Vagina (tissue), 2 donors: ENCODE data around the gene KCNJ10.

ENCODE experiments used
- POLR2A ChIP-seq, 2 donors: fragments of 450-650 bp; IDR thresholded peaks; one replicate each; pipeline ENCODE4 v1.6.1; 2017; ENCODE audit warnings: antibody characterized with exemption in 2 of 2, mild to moderate bottlenecking in 2 of 2, moderate library complexity in 2 of 2
- POLR2AphosphoS5 ChIP-seq, 2 donors: sonication (generic); formaldehyde crosslinking; IDR thresholded peaks; one replicate each; pipeline ENCODE4 v1.9.0; 2017; ENCODE audit warnings: antibody characterized with exemption in 2 of 2, mild to moderate bottlenecking in 2 of 2, low read depth in 1 of 2; ENCODE audit not compliant: insufficient read depth in 1 of 2
- TF ChIP-seq, protein P1 (sequence below), 3 experiments: fragments of 450-650 bp in 2 of 3; fragments of 200-600 bp in 1 of 3; sonication (generic) in 1 of 3; IDR thresholded peaks; one replicate each; pipeline ENCODE4 v1.5.1; 2017 to 2019; ENCODE audit warnings: antibody characterized with exemption in 3 of 3, mild to moderate bottlenecking in 2 of 3, moderate library complexity in 2 of 3

DNA sequence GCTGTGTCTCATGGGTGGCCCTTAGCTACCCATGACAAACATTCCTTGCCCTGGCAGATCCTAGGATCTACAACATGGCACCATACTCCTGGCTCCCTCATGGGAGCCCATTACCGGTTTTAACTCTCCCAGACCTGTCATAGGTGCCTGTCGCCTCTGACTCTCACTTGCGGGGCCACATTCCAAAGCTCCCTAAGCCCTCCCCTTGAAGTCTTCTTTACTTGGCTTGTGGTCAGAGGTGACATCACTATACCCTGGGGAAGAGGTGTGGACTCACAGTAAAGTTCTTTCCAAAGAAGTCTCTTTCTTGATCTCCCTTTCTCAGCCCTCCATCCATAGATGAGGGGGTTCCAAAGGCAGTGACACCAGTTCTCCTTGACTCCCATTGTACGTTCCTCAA lies 110.5 kb downstream of the KCNJ10 start:
- TF ChIP-seq, protein P1, sequence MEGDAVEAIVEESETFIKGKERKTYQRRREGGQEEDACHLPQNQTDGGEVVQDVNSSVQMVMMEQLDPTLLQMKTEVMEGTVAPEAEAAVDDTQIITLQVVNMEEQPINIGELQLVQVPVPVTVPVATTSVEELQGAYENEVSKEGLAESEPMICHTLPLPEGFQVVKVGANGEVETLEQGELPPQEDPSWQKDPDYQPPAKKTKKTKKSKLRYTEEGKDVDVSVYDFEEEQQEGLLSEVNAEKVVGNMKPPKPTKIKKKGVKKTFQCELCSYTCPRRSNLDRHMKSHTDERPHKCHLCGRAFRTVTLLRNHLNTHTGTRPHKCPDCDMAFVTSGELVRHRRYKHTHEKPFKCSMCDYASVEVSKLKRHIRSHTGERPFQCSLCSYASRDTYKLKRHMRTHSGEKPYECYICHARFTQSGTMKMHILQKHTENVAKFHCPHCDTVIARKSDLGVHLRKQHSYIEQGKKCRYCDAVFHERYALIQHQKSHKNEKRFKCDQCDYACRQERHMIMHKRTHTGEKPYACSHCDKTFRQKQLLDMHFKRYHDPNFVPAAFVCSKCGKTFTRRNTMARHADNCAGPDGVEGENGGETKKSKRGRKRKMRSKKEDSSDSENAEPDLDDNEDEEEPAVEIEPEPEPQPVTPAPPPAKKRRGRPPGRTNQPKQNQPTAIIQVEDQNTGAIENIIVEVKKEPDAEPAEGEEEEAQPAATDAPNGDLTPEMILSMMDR (IDR thresholded peaks at IDR 0.05), result no peak
- TF ChIP-seq POLR2A (IDR thresholded peaks at IDR 0.05), result no peak
- TF ChIP-seq POLR2AphosphoS5 (IDR thresholded peaks at IDR 0.05; ENCODE audit: insufficient read depth in 1 of 2, low read depth in 1 of 2), result no peak
